ENCODE measurements around the gene CEP170B.
"Not testable (repeated sequence)": the region's sequence is repeated elsewhere in the genome, so short reads cannot be mapped to it uniquely, and the experiment has no call there.

Gene CEP170B

DNA sequence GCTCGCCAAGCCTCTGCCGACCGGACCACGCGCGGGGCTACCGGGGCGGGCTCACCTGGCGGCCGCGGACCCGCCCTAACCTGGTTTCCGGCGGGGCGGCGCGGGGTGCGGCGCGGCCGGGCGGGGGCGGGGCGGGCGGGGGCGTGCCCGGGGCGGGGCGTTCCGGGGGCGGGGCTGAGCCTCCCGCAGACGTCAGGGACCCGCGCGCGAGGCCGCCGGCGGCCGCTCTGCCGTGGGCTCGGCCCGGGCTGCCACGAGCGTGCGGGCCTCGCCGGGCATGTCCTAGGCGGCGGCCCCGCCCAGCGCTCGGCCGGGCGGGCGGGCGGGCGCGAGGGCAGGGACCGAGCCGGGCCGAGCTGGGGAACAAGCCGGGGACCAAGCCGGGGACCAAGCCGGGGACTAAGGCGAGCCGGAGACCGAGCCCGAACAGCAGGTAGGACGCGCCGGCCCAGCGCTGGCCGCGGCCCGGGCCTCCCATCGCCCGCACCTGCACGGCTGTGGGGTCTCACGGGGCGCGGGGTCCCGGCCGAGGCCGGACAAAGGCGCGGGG, at the start of gene CEP170B:
CEP170B (plus strand) TSS at position 188 of the 550 bp plus-strand sequence. CDS start 3,183 bp downstream, outside the sequence.
- peak in 1 of 3 experiments; percentile 34 for DNase-seq (ENCODE audit: low read depth in 3 of 3)

DNA sequence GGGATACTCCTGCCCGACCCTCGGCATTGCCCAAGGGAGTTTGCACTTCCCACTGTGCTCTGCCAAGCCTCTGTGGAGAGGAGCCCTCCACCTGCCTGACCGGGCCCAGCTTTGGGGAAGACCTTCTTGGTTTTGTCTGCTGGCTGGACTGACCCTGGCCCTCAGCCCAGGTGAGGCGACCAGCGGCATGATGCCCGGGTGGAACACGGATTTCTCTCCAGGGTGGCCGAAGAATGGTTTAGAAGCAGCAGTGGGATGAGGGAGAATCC, 48.5 kb upstream of the CEP170B start:
- DNase-seq (ENCODE audit: low read depth in 3 of 3), result no peak

DNA sequence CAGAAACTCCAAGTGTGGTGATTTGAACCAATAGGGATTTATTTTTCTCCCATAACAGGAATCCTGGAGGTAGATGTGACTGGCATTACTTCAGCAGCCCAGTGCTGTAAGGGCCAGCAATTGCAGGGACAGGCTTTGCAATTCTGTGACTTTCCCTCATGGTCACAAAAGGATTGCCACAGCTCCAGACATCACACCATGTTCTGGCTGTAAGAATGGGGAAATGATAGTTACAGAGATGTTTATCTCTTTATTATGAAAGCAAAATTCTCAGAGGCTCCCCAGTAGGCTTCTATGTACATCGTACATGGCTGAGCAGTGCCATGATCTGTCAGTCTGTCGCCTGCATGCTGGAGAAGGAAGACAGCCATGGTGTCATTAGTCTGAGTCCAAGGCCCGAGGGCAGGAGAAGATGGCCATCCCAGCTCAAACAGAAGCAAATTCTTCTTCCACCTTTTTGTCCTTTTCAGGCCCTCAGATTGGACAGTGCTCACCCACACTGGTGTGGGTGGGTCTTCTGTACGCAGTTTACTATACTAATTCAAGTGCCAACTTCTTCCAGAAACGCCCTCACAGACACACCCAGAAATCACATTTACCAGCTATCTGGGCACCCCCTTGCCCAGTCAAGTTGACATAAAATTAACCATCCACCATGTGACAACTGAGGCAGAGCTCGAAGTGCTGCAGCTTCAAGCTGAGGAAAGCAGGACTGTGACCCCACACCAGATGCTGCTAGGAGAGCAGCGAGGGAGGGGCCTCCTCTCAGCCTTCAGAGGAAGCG, 46.9 kb upstream of the CEP170B start:
- DNase-seq (ENCODE audit: low read depth in 3 of 3), result no peak

GRCh38 chr14:104818714-104819161, 46.3 kb upstream of the CEP170B start:
- DNase-seq (ENCODE audit: low read depth in 3 of 3), result no peak

DNA sequence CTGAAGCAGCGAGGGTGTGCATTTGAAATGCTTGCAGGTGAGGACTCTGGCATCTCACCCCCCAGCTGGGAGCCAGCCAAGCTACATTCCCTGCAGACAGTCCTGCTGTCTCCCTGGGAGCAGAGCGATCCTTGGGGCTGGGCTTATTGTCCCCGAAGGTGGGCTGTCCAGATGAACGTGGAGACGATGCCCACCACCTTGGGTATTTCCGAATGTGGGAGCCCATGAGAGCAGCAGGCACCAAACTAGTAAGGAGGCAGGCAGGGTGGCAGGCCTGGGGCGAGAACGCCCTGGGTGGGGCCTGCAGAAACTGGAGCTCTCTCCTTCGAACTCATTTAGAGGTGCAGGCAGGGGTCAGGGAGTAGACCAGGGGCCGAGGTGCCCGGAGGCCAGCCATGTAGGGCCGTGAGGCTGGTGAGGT, 45.7 kb upstream of the CEP170B start:
- no peak for DNase-seq (ENCODE audit: low read depth in 3 of 3)

GRCh38 chr14:104820669-104821228, 44.3 kb upstream of the CEP170B start:
- DNase-seq (ENCODE audit: low read depth in 3 of 3), result no peak

- no peak for DNase-seq (ENCODE audit: low read depth in 3 of 3)
Measured at GRCh38 chr14:104821229-104821945, 43.7 kb upstream of the CEP170B start.

DNA sequence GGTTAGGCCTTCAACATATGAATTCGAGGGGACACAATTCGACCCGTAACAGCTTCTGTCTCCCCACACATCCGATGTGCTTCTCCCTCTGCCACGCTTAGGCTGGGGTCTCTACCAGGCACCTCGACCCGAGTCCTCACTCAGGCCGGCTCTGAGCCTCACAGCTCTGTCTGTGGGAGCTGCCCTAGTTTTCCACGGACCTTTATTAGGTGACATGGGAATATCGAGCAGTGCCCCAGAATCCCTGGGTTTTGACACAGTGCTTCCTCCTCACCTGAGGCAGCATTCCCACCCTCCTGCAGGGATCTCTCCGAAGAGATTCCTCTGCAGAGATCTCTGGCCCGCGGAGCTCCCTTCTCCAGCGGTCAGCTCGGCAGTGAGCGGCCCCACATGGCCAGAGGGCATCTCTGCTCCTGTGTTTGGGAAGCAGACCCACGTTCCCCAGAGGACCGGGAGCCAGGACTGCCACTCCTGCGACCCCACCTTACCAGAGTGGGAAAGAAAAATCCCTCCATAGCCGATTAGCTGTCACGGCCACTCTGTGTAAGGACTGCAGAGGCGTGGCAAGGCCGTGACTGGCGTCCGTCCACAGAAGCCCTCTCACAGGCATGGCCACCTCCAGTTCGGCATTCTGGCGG, 43.0 kb upstream of the CEP170B start:
- no peak for DNase-seq (ENCODE audit: low read depth in 3 of 3)

GRCh38 chr14:104822821-104823615, 42.0 kb upstream of the CEP170B start:
- DNase-seq (ENCODE audit: low read depth in 3 of 3), result no peak

- DNase-seq (ENCODE audit: low read depth in 3 of 3), result no peak
Measured at GRCh38 chr14:104824353-104824997, 40.6 kb upstream of the CEP170B start.

GRCh38 chr14:104826189-104826860, 38.7 kb upstream of the CEP170B start:
- peak; percentile 87 to 93 (median 90) for DNase-seq (ENCODE audit: low read depth in 3 of 3)

DNA sequence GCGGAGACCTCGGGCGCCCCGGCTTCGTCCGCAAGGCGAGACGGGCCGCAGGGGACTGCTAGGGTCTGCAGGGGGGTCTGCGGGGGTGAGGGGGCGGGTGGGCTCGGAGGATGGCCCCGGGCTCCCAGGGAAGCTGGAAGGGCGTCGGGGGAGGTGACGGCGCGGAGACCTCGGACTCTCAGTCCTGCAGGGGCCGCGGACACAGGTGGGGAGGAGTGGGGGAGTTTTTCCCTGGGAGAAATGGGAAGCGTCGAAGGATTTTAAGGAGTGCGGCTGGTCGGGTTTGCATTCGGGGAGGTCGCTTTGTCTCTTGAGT, 38.2 kb upstream of the CEP170B start:
- no peak for DNase-seq (ENCODE audit: low read depth in 3 of 3)

GRCh38 chr14:104827177-104828055, 37.7 kb upstream of the CEP170B start:
- DNase-seq (ENCODE audit: low read depth in 3 of 3), result peak in 2 of 3 experiments; percentile 25 to 41

DNA sequence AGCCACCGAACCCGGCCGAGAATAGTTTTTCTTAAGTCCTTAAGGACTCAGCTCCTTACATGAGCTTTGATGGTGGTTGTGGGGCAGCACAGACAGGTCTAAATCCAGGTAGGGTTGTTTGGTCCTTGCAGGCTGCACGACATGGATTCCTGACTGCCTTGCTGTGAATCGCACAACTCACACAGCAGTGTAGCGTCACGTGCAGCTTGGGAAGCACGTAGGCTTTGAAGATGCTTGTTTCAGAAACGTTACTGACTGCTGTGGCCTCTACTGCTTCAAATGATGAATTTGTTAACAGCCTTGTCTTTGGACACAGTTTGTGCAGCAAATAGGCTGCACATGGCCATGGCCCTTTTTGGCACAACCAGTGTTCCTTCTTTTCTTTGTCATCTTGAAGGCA, 34.3 kb upstream of the CEP170B start:
- no peak for DNase-seq (ENCODE audit: low read depth in 3 of 3)

GRCh38 chr14:104836171-104836935, 28.7 kb upstream of the CEP170B start:
- not testable (repeated sequence) for DNase-seq (ENCODE audit: low read depth in 3 of 3)

DNA sequence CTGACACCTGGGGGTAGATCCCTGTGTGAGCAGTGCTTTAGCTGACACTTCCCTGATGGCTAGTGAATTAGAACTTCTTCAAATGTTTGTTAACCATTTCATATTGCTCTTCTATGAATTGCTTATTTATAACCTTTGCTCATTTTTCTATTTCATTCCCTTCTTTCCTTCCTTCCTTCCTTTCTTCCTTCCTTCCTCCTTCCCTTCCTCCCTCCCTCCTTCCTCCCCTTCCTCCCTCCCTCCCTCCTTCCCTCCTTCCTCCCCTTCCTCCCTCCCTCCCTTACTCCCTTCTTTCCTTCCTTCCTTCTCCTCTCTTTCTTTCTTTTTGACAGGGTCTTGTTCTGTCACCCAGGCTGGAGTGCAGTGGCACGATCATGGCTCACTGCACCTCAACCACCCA, 23.3 kb upstream of the CEP170B start:
- DNase-seq (ENCODE audit: low read depth in 3 of 3), result no peak

DNA sequence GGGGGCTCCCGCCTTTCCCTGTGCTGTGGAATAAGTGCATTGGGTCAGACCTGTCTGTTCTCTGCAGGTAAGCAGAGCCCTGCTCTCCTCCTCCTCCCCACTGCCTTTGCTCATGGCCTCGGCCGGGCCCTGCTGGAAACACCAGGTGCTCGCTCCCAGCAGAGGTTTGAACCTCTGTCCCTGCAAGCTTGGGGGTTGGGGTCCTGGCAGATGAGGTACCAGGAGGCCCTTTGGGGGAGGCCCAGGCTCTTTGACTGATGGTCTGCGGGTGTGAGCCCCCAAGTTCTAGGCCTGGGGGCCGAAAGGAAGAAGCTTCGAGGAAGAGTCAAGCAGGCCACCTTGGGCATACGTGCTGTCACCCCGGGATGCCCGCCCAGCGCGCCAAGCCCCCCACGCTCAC, 22.1 kb upstream of the CEP170B start:
- no peak for DNase-seq (ENCODE audit: low read depth in 3 of 3)

GRCh38 chr14:104843442-104844305, 21.4 kb upstream of the CEP170B start:
- no peak for DNase-seq (ENCODE audit: low read depth in 3 of 3)
